ENCODE measurements around the gene MORN1.

The MORN1 gene

DNA sequence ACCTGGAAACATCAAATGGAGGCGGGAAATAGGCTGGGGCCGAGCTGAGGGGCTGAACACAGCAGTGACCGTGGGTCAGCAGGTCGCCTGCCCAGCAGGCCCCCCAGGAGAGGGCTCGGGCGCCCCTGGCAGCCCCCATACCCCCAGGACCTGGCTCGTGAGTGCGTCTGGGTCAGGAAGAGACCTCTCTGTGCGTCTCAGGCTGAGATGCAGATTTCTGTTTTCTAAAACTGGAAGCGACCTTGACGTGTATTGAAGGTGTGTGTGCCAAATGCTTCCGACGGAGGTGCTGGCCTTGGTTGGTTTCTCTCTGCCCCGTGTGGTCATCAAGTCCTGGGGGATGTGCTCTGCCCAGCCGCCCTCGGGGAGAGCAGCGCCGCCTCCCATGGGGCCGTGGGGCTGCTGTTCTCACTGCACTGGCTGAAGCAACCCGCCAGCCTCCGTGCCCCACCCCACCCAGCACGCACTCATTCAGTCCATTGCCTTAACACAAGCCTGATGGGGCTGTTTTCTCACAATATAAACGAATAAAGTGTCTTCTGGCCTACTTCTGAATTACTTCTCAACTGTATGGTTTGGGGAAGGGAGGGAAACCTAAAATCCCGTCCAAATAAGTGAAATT, 13.6 kb upstream of the MORN1 start:
- no peak for DNase-seq (ENCODE audit: low read depth)

DNA sequence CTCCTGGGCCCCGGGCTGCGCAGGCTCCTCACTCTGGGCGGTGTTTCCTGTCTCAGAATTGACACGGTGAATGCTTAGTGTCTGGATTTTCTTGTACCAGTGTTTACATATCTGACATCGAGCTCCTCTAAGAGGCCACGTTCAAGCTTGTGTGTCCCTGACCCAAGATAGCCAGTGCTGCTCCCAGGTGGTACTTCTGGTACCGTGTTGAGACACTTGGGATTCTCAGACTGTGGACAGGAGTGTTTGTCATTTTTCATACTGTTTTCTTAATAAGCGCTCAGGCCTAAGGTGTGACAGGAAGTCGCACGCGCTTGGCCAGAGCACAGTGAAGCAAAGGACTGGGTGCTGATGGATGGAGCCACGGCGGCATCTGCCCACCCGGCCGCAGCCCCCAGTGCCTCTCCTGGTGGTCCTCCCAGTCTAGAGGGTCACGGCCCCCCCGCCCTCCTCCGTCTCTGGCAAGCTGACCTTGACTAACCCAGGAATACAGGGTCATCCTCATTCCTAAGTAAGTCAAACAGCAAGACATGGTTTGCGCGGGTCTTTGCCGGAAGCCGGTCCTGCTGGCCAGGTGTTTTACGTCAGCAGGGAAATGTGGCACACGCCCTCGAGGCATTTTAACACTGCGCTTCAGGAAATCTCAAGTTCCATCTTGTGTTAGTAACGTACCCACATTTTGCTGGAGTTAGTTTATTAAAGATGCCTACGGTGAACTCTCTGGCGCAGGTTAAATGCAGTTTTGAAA, 13.0 kb upstream of the MORN1 start:
- no peak for DNase-seq (ENCODE audit: low read depth)

DNA sequence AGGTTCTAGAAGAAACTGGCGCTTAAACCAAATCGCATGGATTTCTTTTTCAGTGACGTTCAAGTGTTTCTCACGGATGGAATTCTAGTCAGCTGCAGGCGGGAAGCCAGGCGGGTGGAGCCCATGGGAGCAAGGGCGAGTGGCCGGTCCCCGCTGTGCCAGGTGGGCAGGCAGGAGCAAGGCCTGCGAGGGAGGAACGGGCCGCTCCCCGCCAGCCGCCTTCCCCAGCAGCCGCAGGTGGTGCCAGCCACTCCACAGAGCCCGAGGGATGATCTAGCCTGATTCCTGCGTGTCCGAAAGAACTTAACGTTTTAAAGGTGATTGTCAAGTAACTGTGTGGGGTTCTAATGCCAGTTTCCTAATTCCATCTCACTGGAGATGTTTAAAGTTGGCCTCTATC, 11.9 kb upstream of the MORN1 start:
- no peak for DNase-seq (ENCODE audit: low read depth)

DNA sequence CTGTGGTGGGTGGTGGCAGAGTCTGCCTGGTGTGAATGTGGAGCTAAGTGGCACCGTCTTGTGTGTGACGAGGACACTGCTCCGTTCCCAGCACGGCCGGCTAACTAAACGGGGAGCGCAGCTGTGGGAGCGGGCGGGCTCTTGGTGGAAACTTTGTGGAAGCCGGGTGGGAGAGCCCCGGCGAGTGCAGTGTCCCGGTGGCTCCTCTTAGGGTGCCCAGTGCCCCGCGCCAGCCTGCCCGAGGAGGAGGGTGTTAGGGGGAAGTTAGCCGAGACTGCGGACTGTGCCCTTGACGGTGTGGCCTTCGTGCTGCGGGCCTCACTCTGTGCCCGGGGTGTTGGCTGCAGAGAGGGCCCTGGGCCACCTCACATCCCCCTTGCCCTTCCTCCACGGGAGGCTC, 11.1 kb upstream of the MORN1 start:
- DNase-seq (ENCODE audit: low read depth): no peak

DNA sequence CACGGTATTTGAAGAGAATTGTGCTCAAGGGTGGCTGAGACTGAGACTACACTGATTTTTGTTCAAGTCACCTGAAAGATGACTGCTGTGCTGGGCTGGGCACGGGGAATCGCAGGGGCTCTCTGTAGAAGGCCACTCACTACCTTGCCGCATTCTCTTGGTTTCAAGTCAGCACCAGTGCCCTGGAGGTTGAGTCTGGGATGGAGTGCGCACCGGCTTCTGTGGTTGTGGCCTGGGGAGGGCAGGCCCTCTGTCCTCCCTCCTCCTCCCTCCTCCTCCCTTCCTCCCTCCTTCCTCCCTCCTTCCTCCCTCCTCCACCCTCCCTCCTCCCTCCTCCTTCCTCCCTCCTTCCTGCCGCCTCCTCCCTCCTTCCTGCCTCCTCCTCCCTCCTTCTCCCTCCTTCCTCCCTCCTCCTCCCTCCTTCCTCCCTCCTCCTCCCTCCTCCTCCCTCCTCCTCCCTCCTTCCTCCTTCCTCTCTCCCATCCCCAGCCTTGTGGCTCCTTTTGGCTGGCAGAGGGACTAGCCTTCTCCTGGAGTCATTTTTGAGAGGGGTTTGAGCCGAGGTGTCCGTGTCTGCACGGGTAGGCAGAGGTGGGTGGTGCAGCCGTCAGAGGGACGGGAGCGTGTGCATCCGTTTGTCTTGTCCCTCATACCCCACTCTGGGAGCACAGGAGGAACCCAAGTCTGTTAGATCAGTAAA, 9.7 kb upstream of the MORN1 start:
- DNase-seq (ENCODE audit: low read depth): no peak

DNA sequence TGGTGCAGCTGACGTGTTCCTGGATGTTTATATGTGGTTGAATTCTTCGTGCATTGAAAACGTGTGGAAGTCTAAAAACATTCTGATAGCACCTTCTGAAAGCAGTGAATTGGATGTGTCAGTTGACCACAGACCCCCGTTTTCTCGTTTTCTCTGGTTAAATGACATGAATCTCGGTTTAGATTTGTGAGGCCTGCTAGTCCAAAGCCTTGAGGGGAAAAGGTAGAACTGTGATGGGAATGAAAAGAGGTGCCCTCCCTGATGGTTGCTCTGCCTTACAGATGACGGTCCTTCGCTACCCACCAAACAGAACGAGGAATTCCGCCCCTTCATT, 9.2 kb upstream of the MORN1 start:
- DNase-seq (ENCODE audit: low read depth): no peak

DNA sequence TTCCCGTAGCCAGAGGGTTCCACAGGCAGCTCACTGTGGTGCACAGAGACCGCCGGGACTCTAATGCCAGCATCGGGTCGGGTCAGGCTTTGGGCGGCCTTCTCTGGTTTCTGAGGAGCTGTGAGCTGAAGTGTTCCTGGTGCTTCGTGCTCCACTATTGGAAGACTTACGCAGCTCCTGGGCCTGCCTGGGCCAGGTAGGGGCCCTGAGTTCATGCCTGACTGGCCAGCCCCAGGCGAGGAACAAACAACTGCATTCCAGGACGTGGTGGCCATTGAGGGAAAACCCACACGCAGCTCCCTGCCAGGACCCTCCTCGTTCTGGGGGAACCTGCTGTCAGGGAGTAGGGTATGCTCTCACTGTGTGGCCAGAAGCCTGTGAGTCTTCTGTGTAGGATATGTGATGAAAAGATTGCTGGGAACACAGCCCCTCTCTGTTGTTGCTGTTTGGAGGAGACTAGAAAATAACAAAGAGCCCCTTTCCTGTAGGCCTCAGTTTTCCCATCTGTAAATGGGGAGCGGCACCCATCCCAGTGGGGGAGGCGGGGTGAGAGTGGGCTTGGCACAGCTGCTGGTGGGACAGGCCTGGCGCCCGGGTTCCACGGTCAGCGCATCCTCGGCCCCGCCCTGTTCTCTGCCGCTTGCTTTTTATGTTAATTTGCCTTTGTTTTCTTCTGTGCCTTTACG, 8.7 kb upstream of the MORN1 start:
- DNase-seq (ENCODE audit: low read depth): no peak

DNA sequence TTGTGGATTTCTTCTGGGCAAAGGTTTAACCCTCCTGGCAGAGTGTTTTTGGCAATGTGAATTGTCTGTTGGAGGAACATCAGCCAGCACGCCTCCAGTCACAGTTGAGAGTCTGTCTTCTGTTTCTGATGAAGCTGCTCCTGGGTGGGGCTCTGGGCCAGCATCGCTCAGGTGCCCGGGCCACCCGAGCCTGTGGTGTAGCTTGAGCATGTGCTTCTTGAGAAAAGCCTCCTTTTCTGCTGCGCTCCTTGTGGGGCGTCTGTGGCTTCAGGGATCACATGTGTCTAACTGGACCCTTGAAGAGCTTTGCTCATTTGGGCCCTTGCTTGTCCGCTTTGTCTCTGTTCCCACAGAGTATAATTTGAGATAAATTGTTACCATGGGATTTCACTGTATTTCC, 7.5 kb upstream of the MORN1 start:
- DNase-seq (ENCODE audit: low read depth): no peak

DNA sequence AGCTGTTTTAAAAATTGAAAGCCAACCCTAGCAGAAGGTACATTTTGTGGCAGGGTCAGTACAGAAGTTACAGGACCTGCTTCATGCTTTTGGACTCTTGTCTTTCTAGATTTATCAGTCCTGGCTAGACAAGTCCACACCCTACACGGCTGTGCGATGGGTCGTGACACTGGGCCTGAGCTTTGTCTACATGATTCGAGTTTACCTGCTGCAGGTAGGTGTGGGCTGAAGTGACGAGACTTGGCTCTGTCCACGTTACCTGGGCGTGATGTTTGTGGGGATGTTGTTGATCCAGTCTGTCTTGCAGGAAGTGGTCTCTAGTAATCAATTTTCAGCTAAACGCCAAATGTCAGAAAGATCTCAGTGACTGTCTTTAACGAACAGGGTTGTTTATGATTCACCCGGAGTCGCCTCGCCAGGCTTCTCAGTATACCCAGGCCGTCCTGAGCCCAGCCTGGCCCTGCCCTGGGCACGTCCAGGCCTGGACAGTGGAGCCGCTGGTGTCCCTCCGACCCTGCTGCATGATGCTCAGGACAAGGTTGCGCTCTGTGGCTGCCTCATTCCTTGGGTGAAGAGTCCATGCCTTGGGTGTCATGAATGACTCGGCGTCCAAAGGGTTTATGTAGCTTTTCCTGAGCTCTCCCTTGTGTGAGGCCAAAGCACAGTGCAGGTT, 5.8 kb upstream of the MORN1 start:
- no peak for DNase-seq (ENCODE audit: low read depth)

DNA sequence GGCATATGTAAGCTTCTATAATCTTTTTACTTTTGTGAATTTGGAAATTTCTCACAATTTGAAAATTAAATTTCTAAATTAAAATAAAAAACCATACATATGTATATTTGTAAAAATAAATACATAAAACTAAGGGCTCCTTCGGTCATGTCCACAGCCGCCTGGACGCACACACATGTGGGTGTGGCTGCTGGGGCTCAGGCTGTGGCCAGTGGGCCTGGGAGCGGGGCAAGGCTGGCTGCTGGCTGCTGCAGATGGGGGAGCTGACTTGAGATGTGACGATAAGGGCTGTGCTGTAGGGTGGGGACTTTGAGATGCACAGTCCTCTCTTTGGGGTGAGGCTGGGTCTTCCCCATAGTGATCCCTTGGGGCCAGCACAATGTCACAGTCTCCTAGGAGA, 5.1 kb upstream of the MORN1 start:
- DNase-seq (ENCODE audit: low read depth): no peak

DNA sequence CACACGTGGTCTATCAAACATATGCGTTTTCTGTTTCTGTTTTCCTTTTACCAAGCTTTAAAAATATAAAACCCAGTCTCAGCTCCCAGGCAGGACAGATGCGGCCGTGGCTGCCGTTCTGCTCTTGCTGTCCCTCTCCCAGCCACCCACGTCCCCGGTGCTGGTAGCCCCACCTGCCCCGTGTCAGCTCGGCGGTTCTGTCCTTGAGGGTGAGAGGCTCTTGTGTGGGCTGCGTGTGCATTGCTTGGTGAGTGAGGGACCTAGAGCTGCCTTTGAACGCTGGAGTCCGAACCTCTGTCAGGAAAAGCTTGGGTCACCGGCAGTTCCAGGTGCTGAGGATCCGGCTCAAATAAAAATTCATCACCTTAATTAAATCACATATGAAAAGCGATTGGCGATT, 4.7 kb upstream of the MORN1 start:
- DNase-seq (ENCODE audit: low read depth): no peak

DNA sequence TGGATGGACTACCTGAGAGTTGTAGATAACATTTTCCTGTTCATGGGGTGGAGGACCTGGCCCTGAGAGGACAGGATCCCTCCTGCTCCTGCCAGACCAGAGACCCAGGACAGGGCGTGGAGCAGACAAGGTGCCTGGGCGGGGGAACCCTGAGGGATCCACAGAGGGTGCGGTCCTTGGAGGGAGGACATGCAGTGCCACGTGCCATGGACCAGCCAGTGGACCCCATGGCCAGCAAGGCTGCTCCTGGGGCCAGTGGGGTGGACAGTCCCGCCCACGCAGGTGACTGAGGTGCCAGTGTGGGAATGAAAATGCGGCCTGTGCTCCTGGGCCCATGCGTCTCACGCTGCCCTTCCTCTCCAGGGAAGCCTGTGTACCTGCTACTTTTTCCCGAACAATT, 3.9 kb upstream of the MORN1 start:
- no peak for DNase-seq (ENCODE audit: low read depth)

DNA sequence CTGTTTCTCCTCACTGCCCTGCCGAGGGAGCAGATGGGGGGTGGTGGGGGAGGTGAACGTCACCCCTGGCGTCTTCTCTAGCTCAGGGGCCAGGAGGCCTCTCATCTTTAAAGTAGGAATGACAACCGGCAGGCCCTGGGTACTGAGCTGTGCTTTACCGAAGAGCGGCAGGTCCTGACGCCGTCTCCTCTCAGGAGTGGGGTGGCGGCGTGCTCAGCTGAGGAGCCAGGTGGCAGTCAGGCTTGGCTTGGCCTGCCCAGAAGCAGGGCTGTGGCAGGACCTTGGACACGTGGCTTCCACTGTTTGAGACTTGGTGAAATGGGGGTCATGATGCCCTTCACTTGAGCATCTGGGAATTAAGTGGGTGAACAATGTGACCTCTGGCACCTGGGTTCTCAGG, 3.4 kb upstream of the MORN1 start:
- DNase-seq (ENCODE audit: low read depth): no peak

DNA sequence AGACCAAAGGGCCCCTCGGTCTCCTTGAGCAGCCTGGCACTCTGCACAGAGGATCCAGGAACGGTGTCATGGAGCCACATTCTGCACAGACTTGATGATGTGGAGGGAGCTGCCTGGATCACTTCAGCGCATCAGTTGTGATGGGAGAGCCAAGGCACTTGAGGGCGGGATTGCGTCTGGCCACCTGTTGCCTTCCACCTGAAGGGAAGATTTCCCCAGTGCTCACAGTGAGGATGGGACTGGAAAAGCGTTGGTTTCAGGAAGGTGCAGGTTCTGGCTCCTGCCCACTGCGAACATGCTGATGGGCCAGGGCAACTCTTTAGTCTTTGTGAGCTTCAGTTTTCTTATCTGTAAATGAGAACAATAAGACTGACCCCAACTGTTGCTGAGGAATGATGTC, 2.9 kb upstream of the MORN1 start:
- no peak for DNase-seq (ENCODE audit: low read depth)

DNA sequence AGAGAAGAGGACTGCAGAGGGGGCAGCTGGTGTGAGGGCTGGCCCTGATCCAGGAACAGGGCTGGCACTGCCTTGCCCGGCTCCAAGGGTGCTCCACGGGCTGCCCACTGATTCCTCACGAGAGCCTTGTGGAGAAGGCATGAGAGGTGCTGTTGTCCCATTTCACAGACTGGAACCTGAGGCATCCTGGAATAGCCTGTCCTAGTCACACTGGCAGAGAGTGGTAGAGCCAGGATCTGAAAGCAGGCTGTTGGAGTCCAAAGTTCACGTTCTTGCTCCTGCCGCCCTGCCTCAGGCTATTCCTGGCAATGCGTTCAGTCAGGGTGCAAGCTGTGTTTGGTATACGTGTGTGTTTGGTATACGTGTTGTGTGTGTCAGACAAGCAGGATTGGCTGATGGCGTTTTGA, 2.1 kb upstream of the MORN1 start:
- no peak for DNase-seq (ENCODE audit: low read depth)

DNA sequence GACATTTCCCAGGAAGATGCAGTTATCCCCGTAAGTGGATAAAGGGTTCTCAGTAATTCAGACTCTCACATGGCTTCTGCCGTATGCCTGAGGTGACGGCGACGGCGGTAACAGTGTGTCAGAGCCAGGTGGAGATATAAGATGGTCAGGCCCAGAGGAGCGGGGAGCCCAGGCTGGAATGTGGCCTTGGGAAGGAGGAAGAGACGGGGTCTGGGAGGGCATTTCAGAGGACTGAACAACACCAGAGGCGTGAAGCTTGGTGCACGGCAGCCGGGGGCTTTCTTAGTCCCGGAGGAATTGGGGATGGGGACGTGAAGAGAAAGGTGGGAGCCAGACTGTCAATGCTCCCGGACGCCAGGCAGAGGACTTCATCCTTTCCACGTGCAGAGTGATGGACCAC, 1.3 kb upstream of the MORN1 start:
- DNase-seq (ENCODE audit: low read depth): no peak

DNA sequence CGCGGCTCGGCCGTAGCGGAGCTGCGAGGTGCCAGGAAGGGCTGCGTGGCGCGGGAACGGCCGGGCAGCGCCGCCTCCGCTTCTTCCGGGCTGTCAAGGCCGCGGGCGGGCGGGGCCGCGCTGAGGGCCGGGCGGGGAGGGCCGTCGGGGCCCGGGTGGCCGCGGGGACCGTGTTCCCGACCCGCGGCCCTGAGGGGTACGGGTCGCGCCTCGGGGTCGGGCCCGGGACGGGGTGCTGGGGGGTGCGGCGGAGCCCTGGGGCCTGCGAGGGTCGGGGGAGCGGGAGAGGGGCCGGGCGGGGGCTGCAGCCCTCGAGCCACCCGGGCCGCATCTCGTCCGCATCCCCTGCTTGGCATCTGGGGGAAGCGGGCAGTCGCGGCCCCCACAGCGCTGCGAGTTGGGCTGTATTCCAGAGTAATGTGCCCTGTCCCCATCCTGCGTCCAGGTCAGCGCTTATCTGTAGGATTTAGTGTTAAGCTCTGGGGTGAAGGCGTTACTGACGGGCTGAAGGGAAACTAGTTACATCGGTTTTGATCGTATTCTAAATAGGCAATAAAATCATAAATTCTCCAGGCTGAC, 666 bp upstream of the MORN1 start:
- no peak for DNase-seq (ENCODE audit: low read depth)

DNA sequence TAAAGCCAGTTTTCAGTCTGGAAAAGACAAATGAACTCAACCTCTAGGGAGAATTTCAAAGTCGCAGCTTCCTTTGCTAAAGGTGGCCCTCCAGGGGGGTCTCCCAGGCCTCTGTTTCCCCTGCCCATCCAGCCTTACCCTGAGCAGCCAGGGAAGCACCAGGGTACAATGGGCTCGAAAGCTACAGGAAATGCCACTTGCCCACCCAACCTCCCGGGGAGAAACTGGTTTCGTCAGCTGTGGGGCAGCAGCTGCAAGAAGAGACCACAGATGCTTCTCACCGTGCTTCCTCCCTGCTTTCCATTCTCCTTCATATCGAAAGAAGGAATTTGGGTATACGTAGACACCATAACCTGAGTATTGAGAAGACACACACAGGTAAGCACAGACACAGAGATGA, 1.7 kb downstream of the MORN1 start:
- no peak for DNase-seq (ENCODE audit: low read depth)

DNA sequence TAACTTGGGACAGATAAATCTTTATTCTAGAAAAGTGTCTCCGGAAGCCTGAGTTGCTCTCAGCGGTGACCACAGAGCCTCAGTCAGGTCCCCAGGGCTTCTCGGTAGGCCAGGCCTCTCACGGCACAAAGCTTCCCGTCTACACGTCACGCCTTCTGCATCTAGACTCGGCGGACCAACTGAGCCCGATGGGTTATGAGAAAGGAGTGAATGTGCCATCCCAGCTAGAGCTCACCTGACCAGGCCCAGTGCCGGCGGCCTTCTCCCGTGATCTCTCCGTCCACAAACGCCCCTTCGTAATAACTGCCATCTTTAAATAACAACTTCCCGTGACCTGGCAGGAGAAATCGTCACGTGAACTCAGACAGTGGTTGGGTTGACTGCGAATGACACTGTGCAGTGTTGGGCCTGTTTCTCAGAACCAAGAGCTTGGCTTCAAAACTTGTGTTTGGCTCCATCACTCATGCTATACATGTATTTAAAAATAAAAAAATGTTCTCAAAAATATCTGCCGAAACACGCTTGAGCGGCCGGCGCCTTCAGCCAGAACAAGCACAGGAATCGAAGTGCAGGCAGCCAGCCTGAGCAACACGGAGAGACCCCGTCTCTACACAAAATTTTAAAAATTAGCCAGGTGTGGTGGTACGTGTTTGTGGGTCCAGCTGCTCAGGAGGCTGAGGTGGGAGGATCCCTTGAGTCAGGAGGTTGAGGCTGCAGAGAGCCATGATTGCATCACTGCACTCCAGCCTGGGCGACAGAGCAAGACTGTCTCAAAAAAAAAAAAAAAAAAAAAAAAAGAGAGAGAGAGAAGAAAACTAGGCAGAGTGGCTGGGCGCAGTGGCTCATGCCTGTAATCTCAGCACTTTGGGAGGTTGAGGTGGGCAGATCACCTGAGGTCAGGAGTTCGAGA, 3.1 kb downstream of the MORN1 start:
- DNase-seq (ENCODE audit: low read depth): no peak

DNA sequence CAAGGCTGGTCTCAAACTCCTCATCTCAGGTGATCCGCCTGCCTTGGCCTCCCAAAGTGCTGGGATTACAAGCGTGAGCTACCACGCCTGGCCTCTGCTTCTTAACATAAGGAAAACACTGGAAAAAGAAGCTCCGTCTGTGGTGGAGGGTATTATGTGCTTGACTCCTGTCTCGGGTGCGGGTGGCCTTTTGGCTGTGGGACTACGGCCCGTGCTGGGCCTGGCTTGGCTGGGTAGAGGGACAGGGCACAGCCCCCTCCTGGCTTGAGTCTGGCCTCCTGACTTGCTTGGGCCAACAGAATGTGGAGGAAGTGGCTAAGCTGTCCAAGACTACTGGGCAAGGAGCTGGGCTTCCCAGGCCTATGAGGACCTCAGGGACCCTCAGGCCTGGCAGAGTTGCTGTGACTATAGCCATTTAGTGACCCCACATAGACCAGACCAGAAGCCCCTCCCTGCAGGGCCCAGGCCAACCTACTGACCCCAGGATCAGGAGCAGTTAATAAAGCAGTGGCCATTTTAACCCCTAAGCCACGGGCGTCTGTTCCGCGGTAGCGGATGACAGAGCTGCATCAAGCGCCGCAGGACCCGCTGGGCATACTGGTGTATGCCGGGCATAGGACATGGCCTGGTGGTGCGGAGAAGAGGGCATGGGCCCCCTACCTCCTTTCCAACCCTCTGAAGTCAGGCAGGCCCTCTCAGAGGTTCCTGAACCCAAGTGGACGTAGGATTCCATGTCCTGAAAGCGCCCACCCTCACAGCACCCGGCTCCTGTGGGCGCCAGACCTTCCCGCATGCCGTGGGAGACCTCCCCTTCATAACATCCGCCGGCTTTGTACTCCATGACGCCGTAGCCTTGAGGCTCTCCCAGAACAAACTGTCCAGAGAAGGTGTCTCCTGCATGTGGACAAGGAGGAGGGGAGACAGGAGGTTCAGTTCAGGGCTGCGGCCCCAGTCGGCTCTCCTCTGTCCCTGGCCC, 4.4 kb downstream of the MORN1 start:
- DNase-seq (ENCODE audit: low read depth): no peak

Measured in stimulated activated CD8-positive, alpha-beta memory T cell treated with anti-CD3 and anti-CD28 coated beads, Interleukin-15, amount 100 ng/mL, for 24 hours (primary cell).